HG03280 (cell line): ENCODE results near the gene LZTR1.

Experiments used
- ATAC-seq: cut with Tn5 transposase; IDR thresholded peaks from one replicate; pipeline ENCODE4 v1.9.1; 2021; ENCODE audit warnings: mild to moderate bottlenecking, moderate library complexity; ENCODE audit not compliant: unreplicated experiment

LZTR1 gene

GRCh38 chr22:20979940-20980453 lies 2.1 kb upstream of the LZTR1 start:
- ATAC-seq = no peak

GRCh38 chr22:20980523-20980922 lies 1.6 kb upstream of the LZTR1 start:
- ATAC-seq = no peak

GRCh38 chr22:20980938-20981722 lies 967 bp upstream of the LZTR1 start:
- ATAC-seq = no peak

GRCh38 chr22:20982563-20982882 lies 426 bp downstream of the LZTR1 start:
- no peak for ATAC-seq

- no peak for ATAC-seq
Observed at GRCh38 chr22:20983081-20983771, 1.1 kb downstream of the LZTR1 start.

GRCh38 chr22:20985720-20986119 lies 3.6 kb downstream of the LZTR1 start:
- ATAC-seq = no peak

- no peak for ATAC-seq
Observed at GRCh38 chr22:20986365-20986764, 4.3 kb downstream of the LZTR1 start.

GRCh38 chr22:20987375-20987774 lies 5.3 kb downstream of the LZTR1 start:
- ATAC-seq = no peak

GRCh38 chr22:20988573-20989322 lies 6.7 kb downstream of the LZTR1 start:
- no peak for ATAC-seq

GRCh38 chr22:20989323-20990138 lies 7.4 kb downstream of the LZTR1 start:
- no peak for ATAC-seq

GRCh38 chr22:20990184-20991180 lies 8.4 kb downstream of the LZTR1 start:
- no peak for ATAC-seq

GRCh38 chr22:20991252-20992055 lies 9.4 kb downstream of the LZTR1 start:
- ATAC-seq = no peak

- no peak for ATAC-seq
Observed at GRCh38 chr22:20992056-20992442, 10.0 kb downstream of the LZTR1 start.

GRCh38 chr22:20992456-20993303 lies 10.6 kb downstream of the LZTR1 start:
- ATAC-seq = no peak

GRCh38 chr22:20993304-20994127 lies 11.4 kb downstream of the LZTR1 start:
- ATAC-seq = no peak

GRCh38 chr22:20994128-20994901 lies 12.2 kb downstream of the LZTR1 start:
- no peak for ATAC-seq
